ENCODE results near the gene COX4I2. TPM values are rescaled to one million over a fixed set of nuclear protein-coding genes. Genes with fewer than 3 reads are reported as not detected.

The COX4I2 gene
- total and polyA plus RNA-seq, 2 of the 8 experiments (the other 6 are each of a cell fraction or from before 2014, with no cell fraction given) = 0.26 TPM; not detected in 1

DNA sequence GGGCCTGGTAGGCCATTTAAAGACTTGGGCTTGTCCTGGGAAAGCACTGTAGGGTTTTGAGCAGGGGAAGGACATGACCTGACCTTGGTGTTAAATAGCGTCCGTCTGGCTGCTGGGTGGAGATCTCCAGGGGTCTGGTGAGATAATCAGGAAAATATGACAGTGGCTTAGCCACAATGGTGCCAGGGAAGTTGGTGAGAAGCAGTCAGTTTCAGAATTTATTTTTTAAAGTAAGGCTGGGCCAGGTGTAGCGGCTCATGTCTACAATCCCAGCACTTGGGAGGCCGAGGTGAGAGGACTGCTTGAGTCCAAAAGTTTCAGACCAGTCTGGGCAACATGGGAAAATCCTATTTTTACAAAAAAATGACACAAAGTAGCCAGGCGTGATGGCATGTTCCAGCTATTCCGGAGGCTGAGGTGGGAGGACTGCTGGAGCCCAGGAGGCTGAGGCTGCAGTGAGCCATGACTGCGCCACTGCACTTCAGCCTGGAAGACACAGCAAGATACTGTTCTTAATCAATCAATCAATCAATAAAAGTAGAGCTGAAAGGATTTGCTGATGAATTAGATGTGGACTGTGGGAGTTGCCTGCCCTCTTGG, 43.5 kb downstream of the COX4I2 start:
- no peak for FAIRE-seq
- H2BK120ac ChIP-seq (replicated peaks; ENCODE audit: low read depth, low read length) = no peak overlapping the region

More for the DNA sequence above, 43.5 kb downstream of the COX4I2 start:
- Histone ChIP-seq H3K4ac (replicated peaks; ENCODE audit: insufficient read length, low read depth, low read length) (no peak overlapping the region), H3K27me3 (replicated peaks in 1 of 4; ENCODE audit: control insufficient read depth in 3 of 4, extremely low read depth in 1 of 4, insufficient read depth in 3 of 4, low read length in 3 of 4) (no peaks in the 10 kb centered on the region), H3K27ac (ENCODE audit: low read depth, low read length) (no peak overlapping the region), H3K36me3 (ENCODE audit: control insufficient read depth in 2 of 4, insufficient read depth in 4 of 4, low read length in 3 of 4) (peaks cover 0 to 2% (median under 1%) of the 10 kb centered on the region in 4 experiments; a peak in 4 of 8 replicates), H4K91ac (replicated peaks; ENCODE audit: insufficient read length, low read length) (no peak overlapping the region), H3K56ac (replicated peaks; ENCODE audit: insufficient read length, low read depth, low read length) (no peak overlapping the region), H4K20me1 (replicated peaks in 1 of 2; ENCODE audit: control insufficient read depth in 1 of 2, insufficient read depth in 2 of 2, low read length in 2 of 2) (no peaks in the 10 kb centered on the region), H3K79me2 (ENCODE audit: control insufficient read depth in 1 of 2, insufficient read depth in 2 of 2, low read length in 2 of 2) (peaks cover 0 to 17% of the 10 kb centered on the region in 2 experiments; a peak in 2 of 4 replicates), H2BK5ac (ENCODE audit: low read depth, low read length) (no peak overlapping the region), H3K4me2 (ENCODE audit: insufficient read depth in 1 of 2, low read depth in 2 of 2, low read length in 2 of 2) (no peak overlapping the region), H2BK12ac (ENCODE audit: low read depth, low read length) (no peak overlapping the region), H2BK20ac (ENCODE audit: low read length) (no peak overlapping the region), H2AK5ac (ENCODE audit: low read depth, low read length) (no peak overlapping the region), H3K4me1 (replicated peaks in 1 of 4; ENCODE audit: control insufficient read depth in 3 of 4, insufficient read depth in 4 of 4, low read length in 3 of 4) (peaks cover 3 to 10% (median 6%) of the 10 kb centered on the region in 4 experiments; a peak in 6 of 7 replicates), H3K4me3 (ENCODE audit: extremely low read depth in 1 of 4, insufficient read depth in 2 of 4, low read depth in 3 of 4, low read length in 4 of 4) (no peak overlapping the region), H4K8ac (ENCODE audit: extremely low read depth, insufficient read depth, low read length) (no peak overlapping the region), H3K9me3 (ENCODE audit: insufficient read depth in 2 of 2, low read depth in 1 of 2, low read length in 1 of 2) (no peaks in the 10 kb centered on the region), H2BK15ac (ENCODE audit: low read length) (no peak overlapping the region), H3K14ac (ENCODE audit: insufficient read length) (no peak overlapping the region), H3K79me1 (ENCODE audit: low read depth, low read length) (peaks cover 8% of the 10 kb centered on the region; the same call in 1 of the 2 replicates), H3K23me2 (ENCODE audit: low read depth, low read length) (no peaks in the 10 kb centered on the region), H3K9ac (replicated peaks in 1 of 4; ENCODE audit: extremely low read depth in 1 of 4, low read depth in 3 of 4, low read length in 3 of 4) (no peak overlapping the region), H3K18ac (ENCODE audit: extremely low read depth, low read length) (no peak overlapping the region), H3K23ac (ENCODE audit: insufficient read length) (no peak overlapping the region), H2AFZ (ENCODE audit: low read length) (no peak overlapping the region), H4K5ac (ENCODE audit: insufficient read length, low read depth, low read length) (no peak overlapping the region)
- ChIA-PET POLR2A (ENCODE audit: partially characterized antibody) (no interaction called here), CTCF (ENCODE audit: partially characterized antibody) (interaction anchor here (0.9 to 1.0 kb wide), 2 partner anchors 42 to 43 kb away, joined by 3 read pairs; no protein-coding TSS in a partner anchor)
- TF ChIP-seq KDM4A (IDR thresholded peaks at IDR 0.05; ENCODE audit: low read depth, low read length, severe bottlenecking) (no peak), POLR2A (IDR thresholded peaks at IDR 0.05; ENCODE audit: control extremely low read depth in 1 of 2, low read depth in 2 of 2, low read length in 2 of 2) (no peak)
- DNase-seq (ENCODE audit: low read depth in 1 of 2, low spot score in 2 of 2) = no peak
- WGBS, 2 experiments (ENCODE audit: extremely low coverage in 1 of 2, insufficient coverage in 1 of 2, insufficient read length in 1 of 2, insufficient replicate concordance in 2 of 2, low coverage in 1 of 2, low lambda C conversion rate in 2 of 2, missing lambda C conversion rate in 1 of 2) = 95% methylated on average over 7 of the region's 7 CpGs; no CpG with 5 or more reads in 1 of the 2 experiments

Data from H1 (cell line).